PC-3 (cell line): Measurements from ENCODE around the gene RNU2-63P.

Experiments used
- EZH2 ChIP-seq: fragments of 300-600 bp; sonication (generic); IDR thresholded peaks from one replicate; pipeline ENCODE4 v1.6.1; 2017; ENCODE audit warnings: antibody characterized with exemption, mild to moderate bottlenecking, low read length; ENCODE audit not compliant: unreplicated experiment
- TF ChIP-seq, protein P1 (sequence below): fragments of 300-600 bp; sonication (generic); conservative IDR thresholded peaks from 2 replicates; pipeline ENCODE4 v1.5.1; 2017; ENCODE audit warnings: antibody characterized with exemption, low read depth, mild to moderate bottlenecking, low read length

DNA sequence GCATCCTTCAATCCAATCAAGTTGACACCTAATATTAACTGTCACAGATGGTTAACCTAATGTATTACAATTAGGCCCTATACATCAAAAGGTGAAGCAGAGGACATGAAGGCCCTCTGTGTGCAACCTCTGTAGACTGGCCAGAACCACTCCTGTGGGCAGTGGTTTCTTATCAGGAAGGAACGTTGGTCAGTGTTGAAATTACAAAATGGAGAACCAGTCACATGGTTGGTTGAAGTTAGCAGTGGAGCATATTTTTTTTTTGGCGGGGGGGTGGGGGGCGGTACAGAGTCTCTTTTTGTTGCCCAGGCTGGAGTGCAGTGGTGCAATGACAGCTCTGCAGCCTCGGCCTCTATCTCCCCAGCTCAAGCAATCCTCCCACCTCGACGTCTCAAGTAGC lies 19.8 kb downstream of the RNU2-63P start:
- TF ChIP-seq, protein P1, sequence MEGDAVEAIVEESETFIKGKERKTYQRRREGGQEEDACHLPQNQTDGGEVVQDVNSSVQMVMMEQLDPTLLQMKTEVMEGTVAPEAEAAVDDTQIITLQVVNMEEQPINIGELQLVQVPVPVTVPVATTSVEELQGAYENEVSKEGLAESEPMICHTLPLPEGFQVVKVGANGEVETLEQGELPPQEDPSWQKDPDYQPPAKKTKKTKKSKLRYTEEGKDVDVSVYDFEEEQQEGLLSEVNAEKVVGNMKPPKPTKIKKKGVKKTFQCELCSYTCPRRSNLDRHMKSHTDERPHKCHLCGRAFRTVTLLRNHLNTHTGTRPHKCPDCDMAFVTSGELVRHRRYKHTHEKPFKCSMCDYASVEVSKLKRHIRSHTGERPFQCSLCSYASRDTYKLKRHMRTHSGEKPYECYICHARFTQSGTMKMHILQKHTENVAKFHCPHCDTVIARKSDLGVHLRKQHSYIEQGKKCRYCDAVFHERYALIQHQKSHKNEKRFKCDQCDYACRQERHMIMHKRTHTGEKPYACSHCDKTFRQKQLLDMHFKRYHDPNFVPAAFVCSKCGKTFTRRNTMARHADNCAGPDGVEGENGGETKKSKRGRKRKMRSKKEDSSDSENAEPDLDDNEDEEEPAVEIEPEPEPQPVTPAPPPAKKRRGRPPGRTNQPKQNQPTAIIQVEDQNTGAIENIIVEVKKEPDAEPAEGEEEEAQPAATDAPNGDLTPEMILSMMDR: no peak
- no peak for TF ChIP-seq EZH2
